ENCODE data around the gene LNX1. TPM values are rescaled to one million over a fixed set of nuclear protein-coding genes. Genes with fewer than 3 reads are reported as not detected.

LNX1 gene
- total and polyA plus RNA-seq, 9 of the 15 experiments (the other 6 are each of a cell fraction or from before 2014, with no cell fraction given) = 0.40 to 3.6 (median 2.2) TPM

DNA sequence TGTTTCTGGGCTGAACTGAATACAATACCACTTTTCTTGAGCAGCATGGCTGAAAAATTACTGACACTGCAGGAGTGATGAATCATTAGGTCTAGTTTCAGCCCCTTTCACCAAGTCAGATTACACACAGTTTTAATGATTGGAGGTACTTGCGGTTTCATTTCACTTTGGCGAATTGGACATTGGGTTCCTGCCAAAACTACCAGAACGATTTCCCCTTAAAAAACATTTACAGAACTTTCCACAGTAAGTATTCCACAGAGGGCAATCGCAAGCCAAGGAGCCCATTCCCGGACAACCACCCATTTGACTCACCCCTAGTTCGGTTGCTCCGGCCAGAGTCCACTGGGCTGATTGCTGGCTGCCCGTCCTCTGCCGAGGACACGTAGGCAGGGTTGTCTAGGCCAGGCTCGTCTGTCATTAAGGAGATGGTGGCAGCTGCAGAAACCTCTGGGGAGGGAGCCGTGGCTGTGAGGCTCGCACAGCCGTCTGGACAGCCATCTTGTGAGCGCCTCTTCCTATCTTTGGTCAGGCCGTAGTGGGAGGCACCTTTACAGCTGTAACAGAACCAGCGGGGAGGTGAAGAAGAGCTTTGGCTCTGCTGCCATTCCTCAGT is 83.5 kb downstream of the LNX1 start (continued):
- TF ChIP-seq, protein P1, sequence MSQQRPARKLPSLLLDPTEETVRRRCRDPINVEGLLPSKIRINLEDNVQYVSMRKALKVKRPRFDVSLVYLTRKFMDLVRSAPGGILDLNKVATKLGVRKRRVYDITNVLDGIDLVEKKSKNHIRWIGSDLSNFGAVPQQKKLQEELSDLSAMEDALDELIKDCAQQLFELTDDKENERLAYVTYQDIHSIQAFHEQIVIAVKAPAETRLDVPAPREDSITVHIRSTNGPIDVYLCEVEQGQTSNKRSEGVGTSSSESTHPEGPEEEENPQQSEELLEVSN (IDR thresholded peaks at IDR 0.05; ENCODE audit: borderline replicate concordance in 1 of 2, extremely low read depth in 1 of 2, insufficient read depth in 1 of 2, insufficient read length in 1 of 2, low read depth in 1 of 2, low read length in 1 of 2, poor library complexity in 1 of 2, severe bottlenecking in 1 of 2) = no peak
- TF ChIP-seq, protein P2, sequence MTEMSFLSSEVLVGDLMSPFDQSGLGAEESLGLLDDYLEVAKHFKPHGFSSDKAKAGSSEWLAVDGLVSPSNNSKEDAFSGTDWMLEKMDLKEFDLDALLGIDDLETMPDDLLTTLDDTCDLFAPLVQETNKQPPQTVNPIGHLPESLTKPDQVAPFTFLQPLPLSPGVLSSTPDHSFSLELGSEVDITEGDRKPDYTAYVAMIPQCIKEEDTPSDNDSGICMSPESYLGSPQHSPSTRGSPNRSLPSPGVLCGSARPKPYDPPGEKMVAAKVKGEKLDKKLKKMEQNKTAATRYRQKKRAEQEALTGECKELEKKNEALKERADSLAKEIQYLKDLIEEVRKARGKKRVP (CRISPR knock-in tag; IDR thresholded peaks at IDR 0.05) = peak; percentile 33; the same call in 1 of the 2 replicates
- TF ChIP-seq GATA2 (CRISPR knock-in tag; IDR thresholded peaks at IDR 0.05) (no peak), TAF7 (tag; IDR thresholded peaks at IDR 0.05) (no peak), L3MBTL2 (IDR thresholded peaks at IDR 0.05) (0 out of 2 replicates have a peak, but pooled peaks have one; percentile 33), U2AF2 (optimal IDR thresholded peaks at IDR 0.05; ENCODE audit: low read depth, low read length) (no peak), ELF1 (tag; IDR thresholded peaks at IDR 0.05) (no peak), KLF1 (tag; IDR thresholded peaks at IDR 0.05) (no peak), ZNF134 (CRISPR knock-in tag; conservative IDR thresholded peaks at IDR 0.05) (0 out of 2 replicates have a peak, but pooled peaks have one; percentile 46), MAFF (IDR thresholded peaks at IDR 0.05; ENCODE audit: low read length) (no peak)
- TF ChIP-seq, protein P3, sequence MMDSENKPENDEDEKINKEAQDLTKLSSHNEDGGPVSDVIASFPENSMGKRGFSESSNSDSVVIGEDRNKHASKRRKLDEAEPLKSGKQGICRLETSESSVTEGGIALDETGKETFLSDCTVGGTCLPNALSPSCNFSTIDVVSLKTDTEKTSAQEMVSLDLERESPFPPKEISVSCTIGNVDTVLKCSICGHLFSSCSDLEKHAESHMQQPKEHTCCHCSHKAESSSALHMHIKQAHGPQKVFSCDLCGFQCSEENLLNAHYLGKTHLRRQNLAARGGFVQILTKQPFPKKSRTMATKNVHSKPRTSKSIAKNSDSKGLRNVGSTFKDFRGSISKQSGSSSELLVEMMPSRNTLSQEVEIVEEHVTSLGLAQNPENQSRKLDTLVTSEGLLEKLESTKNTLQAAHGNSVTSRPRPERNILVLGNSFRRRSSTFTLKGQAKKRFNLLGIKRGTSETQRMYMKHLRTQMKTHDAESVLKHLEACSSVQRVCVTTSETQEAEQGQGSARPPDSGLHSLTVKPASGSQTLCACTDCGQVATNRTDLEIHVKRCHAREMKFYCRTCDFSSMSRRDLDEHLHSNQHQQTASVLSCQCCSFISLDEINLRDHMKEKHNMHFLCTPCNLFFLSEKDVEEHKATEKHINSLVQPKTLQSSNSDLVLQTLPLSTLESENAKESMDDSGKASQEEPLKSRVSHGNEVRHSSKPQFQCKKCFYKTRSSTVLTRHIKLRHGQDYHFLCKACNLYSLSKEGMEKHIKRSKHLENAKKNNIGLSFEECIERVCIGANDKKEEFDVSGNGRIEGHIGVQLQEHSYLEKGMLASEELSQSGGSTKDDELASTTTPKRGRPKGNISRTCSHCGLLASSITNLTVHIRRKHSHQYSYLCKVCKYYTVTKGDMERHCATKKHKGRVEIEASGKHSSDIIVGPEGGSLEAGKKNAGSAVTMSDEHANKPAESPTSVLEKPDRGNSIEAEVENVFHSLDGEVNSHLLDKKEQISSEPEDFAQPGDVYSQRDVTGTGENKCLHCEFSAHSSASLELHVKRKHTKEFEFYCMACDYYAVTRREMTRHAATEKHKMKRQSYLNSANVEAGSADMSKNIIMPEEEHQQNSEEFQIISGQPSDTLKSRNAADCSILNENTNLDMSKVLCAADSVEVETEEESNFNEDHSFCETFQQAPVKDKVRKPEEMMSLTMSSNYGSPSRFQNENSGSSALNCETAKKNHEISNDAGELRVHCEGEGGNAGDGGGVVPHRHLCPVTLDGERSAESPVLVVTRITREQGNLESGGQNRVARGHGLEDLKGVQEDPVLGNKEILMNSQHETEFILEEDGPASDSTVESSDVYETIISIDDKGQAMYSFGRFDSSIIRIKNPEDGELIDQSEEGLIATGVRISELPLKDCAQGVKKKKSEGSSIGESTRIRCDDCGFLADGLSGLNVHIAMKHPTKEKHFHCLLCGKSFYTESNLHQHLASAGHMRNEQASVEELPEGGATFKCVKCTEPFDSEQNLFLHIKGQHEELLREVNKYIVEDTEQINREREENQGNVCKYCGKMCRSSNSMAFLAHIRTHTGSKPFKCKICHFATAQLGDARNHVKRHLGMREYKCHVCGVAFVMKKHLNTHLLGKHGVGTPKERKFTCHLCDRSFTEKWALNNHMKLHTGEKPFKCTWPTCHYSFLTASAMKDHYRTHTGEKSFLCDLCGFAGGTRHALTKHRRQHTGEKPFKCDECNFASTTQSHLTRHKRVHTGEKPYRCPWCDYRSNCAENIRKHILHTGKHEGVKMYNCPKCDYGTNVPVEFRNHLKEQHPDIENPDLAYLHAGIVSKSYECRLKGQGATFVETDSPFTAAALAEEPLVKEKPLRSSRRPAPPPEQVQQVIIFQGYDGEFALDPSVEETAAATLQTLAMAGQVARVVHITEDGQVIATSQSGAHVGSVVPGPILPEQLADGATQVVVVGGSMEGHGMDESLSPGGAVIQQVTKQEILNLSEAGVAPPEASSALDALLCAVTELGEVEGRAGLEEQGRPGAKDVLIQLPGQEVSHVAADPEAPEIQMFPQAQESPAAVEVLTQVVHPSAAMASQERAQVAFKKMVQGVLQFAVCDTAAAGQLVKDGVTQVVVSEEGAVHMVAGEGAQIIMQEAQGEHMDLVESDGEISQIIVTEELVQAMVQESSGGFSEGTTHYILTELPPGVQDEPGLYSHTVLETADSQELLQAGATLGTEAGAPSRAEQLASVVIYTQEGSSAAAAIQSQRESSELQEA (IDR thresholded peaks at IDR 0.05; ENCODE audit: low read depth) = no peak
- TF ChIP-seq, protein P4, sequence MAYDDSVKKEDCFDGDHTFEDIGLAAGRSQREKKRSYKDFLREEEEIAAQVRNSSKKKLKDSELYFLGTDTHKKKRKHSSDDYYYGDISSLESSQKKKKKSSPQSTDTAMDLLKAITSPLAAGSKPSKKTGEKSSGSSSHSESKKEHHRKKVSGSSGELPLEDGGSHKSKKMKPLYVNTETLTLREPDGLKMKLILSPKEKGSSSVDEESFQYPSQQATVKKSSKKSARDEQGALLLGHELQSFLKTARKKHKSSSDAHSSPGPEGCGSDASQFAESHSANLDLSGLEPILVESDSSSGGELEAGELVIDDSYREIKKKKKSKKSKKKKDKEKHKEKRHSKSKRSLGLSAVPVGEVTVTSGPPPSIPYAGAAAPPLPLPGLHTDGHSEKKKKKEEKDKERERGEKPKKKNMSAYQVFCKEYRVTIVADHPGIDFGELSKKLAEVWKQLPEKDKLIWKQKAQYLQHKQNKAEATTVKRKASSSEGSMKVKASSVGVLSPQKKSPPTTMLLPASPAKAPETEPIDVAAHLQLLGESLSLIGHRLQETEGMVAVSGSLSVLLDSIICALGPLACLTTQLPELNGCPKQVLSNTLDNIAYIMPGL (CRISPR knock-in tag; IDR thresholded peaks at IDR 0.05) = no peak
